GM19025 (cell line): ENCODE measurements around the gene DCDC2.
"Not testable (repeated sequence)": the region's sequence is repeated elsewhere in the genome, so short reads cannot be mapped to it uniquely, and the experiment has no call there.

Experiments used
- ATAC-seq: cut with Tn5 transposase; IDR thresholded peaks from one replicate; pipeline ENCODE4 v1.9.1; 2021; ENCODE audit warnings: mild to moderate bottlenecking, low read depth, moderate library complexity; ENCODE audit not compliant: unreplicated experiment

Gene DCDC2

GRCh38 chr6:24329022-24329421 is 28.8 kb downstream of the DCDC2 start:
- ATAC-seq, result no peak

GRCh38 chr6:24327756-24328155 is 30.1 kb downstream of the DCDC2 start:
- no peak for ATAC-seq

- ATAC-seq, result no peak
These were observed 31.9 kb downstream of the DCDC2 start for GRCh38 chr6:24325978-24326377.

GRCh38 chr6:24324617-24325016 is 33.2 kb downstream of the DCDC2 start:
- no peak for ATAC-seq

DNA sequence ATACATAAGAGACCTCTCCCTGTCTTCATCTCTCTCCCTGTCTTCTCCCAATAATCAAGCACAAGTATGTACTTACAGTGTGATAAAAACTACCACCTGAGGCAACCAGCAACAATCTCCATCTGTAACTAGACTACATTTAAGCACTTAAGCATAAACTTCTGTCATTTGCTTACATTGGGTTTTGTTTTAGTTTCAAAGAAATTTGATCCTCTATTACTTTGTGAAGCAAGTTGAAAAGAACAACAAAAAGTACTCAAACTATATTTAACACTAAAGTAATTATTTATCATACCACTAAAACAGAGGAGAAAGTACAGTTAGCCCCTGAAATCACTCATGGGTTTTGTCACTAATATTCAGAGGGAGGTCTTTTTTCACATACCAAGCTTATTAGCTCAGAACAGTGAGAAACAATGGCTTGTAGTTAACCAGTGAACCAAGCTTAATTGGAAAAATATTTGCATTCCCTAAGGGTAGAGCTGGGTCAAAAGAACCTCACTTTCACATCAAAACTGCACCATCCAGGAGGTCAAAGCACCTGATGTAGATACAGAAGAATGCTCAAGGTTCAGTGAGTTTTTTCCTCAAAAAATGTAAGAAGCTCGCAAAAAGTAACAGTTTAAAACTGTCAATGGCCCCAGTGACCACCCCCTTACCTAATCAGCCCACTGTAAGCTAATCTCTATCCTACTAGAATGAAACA is 34.1 kb downstream of the DCDC2 start:
- no peak for ATAC-seq

- ATAC-seq, result no peak
These were observed 34.9 kb downstream of the DCDC2 start for GRCh38 chr6:24322924-24323323.

DNA sequence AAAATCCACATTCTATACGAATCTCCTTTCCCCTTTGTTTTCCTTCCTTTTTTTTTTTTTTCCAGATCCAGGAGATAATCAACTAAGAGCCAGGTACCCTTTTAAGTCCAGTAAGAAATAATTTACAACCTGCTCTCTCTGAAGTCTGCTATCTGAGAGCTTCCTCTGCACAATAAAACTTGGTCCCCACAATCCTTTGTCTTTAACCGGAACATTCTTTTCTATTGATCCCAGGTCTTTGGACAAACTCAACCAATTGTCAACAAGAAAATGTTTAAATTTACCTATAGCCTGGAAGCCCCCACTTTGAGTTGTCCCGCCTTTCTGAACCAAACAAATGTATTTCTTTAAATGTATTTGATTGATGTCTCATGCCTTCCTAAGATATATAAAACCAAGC is 35.4 kb downstream of the DCDC2 start:
- ATAC-seq, result not testable (repeated sequence)

- no peak for ATAC-seq
These were observed 36.2 kb downstream of the DCDC2 start for GRCh38 chr6:24321538-24322162.

DNA sequence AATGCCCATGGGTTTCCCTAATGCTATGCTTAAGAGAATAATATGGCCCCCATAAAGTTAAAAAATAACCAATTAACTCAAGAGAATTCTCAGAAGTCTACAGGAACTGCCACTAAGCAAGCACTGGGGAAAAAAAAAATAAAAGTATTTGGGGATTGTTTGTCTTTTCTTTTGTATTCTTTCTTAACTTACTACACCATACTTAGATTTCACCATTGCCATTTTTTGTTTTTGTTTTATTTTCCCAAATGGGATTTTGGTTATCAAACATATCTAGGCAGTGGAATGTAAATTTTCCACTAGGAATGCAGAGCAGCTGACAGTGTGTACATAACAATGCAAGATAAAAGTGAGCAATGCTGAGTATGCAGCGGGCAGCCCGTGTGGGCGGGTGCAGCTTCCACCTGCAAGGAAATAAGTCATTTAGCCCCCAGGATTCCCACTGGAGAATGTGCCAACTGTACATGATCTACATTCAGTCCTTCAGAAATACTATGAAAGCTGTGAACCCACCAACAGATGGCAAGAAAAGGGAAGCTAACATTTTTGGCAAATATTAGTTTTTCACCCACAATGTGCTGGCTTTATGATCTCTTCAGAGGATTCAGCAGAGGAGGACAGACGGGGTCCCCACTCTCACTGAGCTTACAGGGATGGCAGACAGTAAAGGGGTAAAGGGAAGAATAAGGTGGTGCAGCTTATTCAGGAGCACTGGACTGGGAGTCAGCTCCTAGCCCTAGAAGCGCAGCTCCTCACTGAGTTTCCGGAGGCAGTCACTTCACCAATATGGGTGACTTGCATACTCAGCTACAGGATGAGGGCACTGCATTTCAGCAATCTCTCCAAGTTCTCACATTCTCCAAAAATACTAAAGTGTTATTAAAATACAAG is 44.4 kb downstream of the DCDC2 start:
- ATAC-seq, result no peak

- ATAC-seq, result not testable (repeated sequence)
These were observed 46.1 kb downstream of the DCDC2 start for GRCh38 chr6:24311775-24312174.

DNA sequence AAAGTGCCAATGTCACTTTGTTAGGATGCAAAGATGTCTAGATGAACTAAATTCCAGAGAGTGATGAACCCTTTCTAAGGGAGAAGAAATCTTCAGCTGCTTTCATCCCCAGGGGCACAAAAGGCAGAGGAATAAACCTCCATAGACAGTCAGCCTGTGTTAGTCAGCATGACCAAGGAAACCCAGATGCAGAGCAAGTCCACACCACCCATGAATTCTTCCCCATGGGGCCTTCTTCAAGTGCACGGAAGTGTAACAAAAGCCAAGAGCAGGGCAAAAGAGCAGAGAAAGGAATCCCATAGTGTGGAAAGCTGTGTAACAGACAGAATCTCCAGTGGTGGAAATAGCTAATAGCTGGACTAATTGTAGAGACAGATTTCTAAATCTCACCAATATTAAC is 50.0 kb downstream of the DCDC2 start:
- no peak for ATAC-seq

GRCh38 chr6:24306936-24307335 is 50.9 kb downstream of the DCDC2 start:
- no peak for ATAC-seq

DNA sequence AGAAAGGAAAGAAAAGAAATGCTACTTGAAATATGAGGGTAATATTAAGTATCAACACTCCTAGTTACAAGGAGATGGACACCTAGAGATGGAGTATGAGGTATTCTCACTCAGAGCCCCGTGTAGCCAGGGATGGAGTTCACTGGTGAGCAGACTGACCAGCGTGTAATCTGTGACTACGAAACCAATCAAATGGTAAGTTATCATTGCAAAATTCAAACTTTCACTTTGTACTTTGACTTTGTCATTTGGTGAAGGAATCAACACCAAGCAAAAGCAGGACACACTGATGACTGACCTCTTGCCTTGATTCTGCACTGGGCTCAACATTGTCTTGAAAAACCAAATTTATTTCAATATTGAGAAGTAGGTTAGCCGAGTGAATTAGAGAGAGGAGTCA is 51.8 kb downstream of the DCDC2 start:
- no peak for ATAC-seq

GRCh38 chr6:24296944-24297343 is 60.9 kb downstream of the DCDC2 start:
- no peak for ATAC-seq

DNA sequence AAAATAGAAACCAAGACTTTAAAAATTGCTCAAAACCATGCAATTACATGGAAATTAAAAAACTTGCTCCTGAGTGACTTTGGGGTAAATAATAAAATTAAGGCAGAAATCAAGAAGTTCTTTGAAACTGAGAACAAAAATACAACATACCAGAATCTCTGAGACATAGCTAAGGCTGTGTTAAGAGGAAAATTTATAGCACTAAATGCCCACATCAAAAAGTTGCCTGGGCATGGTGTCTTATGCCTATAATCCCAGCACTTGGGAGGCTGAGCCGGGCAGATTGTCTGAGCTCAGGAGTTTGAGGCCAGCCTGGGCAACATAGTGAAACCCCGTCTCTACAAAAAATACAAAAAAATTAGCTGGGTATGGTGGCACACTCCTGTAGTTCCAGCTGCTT is 64.0 kb downstream of the DCDC2 start:
- not testable (repeated sequence) for ATAC-seq

GRCh38 chr6:24287239-24287638 is 70.6 kb downstream of the DCDC2 start:
- no peak for ATAC-seq

- ATAC-seq, result no peak
These were observed 73.9 kb downstream of the DCDC2 start for GRCh38 chr6:24284006-24284405.

DNA sequence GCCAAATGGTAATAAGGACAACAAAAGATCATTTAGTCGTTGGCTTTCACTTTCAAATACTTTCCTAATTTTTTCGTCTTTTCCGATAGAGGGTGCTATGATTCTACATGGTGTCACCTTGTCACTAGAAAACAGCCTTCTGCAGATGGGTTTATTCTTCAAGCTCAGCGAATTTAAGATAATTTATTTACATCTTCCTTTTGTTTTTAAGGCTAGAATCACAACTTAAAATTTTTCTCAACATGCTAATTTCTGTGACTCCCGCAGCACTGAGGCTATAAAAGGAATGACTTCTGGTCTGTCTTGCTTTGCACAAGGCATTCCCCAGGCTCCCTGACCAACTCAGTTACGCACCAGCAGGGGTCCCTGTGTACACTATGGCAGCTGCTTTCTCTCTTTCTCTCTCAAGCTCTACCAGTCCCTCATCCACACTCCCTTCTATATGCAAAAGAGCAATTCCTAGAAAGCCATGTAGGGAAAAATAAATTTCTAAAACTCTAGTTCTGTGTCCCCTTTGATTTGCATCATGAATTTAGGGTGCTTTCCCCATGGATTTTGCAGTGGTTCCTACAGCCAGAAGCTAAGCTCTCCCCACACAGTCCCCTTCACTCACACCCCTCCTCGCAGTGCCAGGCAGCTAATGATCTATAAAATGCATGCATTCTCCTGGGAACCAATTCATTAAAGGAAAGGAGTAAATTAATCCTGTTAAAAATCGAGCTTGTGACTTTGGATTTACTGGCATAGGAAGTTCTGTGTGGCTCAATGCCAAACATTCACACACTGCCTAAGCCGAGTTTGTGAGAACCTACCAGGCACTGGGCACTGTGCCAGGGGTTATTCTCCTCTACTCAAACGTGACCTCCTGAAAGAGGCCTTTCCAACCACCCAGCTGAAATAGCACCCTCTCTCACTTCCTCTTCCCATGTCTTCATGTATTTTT is 74.5 kb downstream of the DCDC2 start:
- ATAC-seq, result peak; percentile 61

- no peak for ATAC-seq
These were observed 83.3 kb downstream of the DCDC2 start for GRCh38 chr6:24274441-24275083.
